HepG2 (cell line): ENCODE data around the gene SAMD9L.

ENCODE experiments used
- GABPB1 ChIP-seq: IDR thresholded peaks from 2 replicates; pipeline ENCODE4 v1.6.1; 2016; ENCODE audit warnings: mild to moderate bottlenecking, missing genetic modification reagents, moderate library complexity, missing compliant biosample characterization
- KMT2A ChIP-seq: sonication (generic); formaldehyde crosslinking; IDR thresholded peaks from 2 replicates; pipeline ENCODE4 v1.4.0; 2020; ENCODE audit warnings: missing genetic modification reagents
- TFE3 ChIP-seq: IDR thresholded peaks from 2 replicates; pipeline ENCODE4 v1.6.1; 2016

- TF ChIP-seq KMT2A (CRISPR knock-in tag) (no peak), GABPB1 (no peak), TFE3 (CRISPR knock-in tag) (no peak)
Observed at GRCh38 chr7:93138576-93138975, 9.6 kb downstream of the SAMD9L start.
